GM12875 (cell line): ENCODE measurements around the gene FAAP100.

Source experiments
- H3K4me3 ChIP-seq: one replicate; pipeline ENCODE4 v1.5.1; 2011; ENCODE audit warnings: low read depth, low read length, control low read depth
- CTCF ChIP-seq: IDR thresholded peaks from 2 replicates; pipeline ENCODE4 v1.5.1; 2011; ENCODE audit warnings: low read depth, mild to moderate bottlenecking, control low read depth, inconsistent platforms, low read length, moderate library complexity, borderline replicate concordance; ENCODE audit not compliant: insufficient read depth

Gene FAAP100

GRCh38 chr17:81579821-81580321 is 27.7 kb upstream of the FAAP100 start:
- no peak for TF ChIP-seq CTCF
- no peak overlapping the region for H3K4me3 ChIP-seq

- H3K4me3 ChIP-seq, result no peak overlapping the region
- no peak for TF ChIP-seq CTCF
These were observed 27.1 kb upstream of the FAAP100 start for GRCh38 chr17:81579298-81579697.

GRCh38 chr17:81578561-81579225 is 26.5 kb upstream of the FAAP100 start:
- TF ChIP-seq CTCF, result no peak
- no peak overlapping the region for H3K4me3 ChIP-seq

- TF ChIP-seq CTCF, result no peak
- no peak overlapping the region for H3K4me3 ChIP-seq
These were observed 25.9 kb upstream of the FAAP100 start for GRCh38 chr17:81578038-81578441.

GRCh38 chr17:81577278-81578000 is 25.3 kb upstream of the FAAP100 start:
- no peak overlapping the region for H3K4me3 ChIP-seq
- no peak for TF ChIP-seq CTCF

- H3K4me3 ChIP-seq, result no peak overlapping the region
- no peak for TF ChIP-seq CTCF
These were observed 24.6 kb upstream of the FAAP100 start for GRCh38 chr17:81576621-81577277.

- no peak overlapping the region for H3K4me3 ChIP-seq
- TF ChIP-seq CTCF, result no peak
These were observed 23.7 kb upstream of the FAAP100 start for GRCh38 chr17:81575836-81576235.
